DOHH2 (cell line): Measurements from ENCODE around the gene MRPL53.

ENCODE experiments used
- H3F3A ChIP-seq: fragments of 200-600 bp; sonication (generic), shearing (Covaris generic); 2 replicates; pipeline ENCODE4 v1.6.0; 2016; ENCODE audit warnings: antibody characterized with exemption, mild to moderate bottlenecking; ENCODE audit not compliant: control insufficient read depth, insufficient read depth
- H3K27ac ChIP-seq: fragments of 200-600 bp; sonication (generic); 2 replicates; pipeline ENCODE4 v1.5.1; 2014; ENCODE audit warnings: low read depth, mild to moderate bottlenecking, low read length, moderate library complexity
- H3K27me3 ChIP-seq: fragments of 200-600 bp; sonication (generic); 2 replicates; pipeline ENCODE4 v1.6.1; 2014; ENCODE audit warnings: mild to moderate bottlenecking, low read length, mixed read lengths; ENCODE audit not compliant: control insufficient read depth
- H3K36me3 ChIP-seq: fragments of 200-600 bp; sonication (generic); 2 replicates; pipeline ENCODE4 v1.6.1; 2014; ENCODE audit warnings: mild to moderate bottlenecking, low read length, moderate library complexity, mixed read lengths; ENCODE audit not compliant: control insufficient read depth
- H3K4me1 ChIP-seq: fragments of 200-600 bp; sonication (generic); 2 replicates; pipeline ENCODE4 v1.6.1; 2014; ENCODE audit warnings: mild to moderate bottlenecking, low read length, mixed read lengths; ENCODE audit not compliant: control insufficient read depth
- H3K4me2 ChIP-seq: fragments of 200-600 bp; sonication (generic); 2 replicates; pipeline ENCODE4 v1.6.0; 2014; ENCODE audit warnings: mild to moderate bottlenecking, low read length, moderate library complexity
- H3K4me3 ChIP-seq: fragments of 200-600 bp; sonication (generic); 2 replicates; pipeline ENCODE4 v1.5.1; 2014; ENCODE audit warnings: mild to moderate bottlenecking, low read length, mixed read lengths
- H3K79me2 ChIP-seq: fragments of 200-600 bp; sonication (generic); 2 replicates; pipeline ENCODE4 v1.6.1; 2014; ENCODE audit warnings: mild to moderate bottlenecking, low read length, mixed read lengths; ENCODE audit not compliant: control insufficient read depth
- H3K9me2 ChIP-seq: fragments of 200-600 bp; sonication (generic); replicated peaks from 2 replicates; pipeline ENCODE4 v1.6.1; 2014; ENCODE audit warnings: mild to moderate bottlenecking, low read length, mixed read lengths; ENCODE audit not compliant: control insufficient read depth
- H3K9me3 ChIP-seq: fragments of 200-600 bp; sonication (generic); 2 replicates; pipeline ENCODE4 v1.6.1; 2014; ENCODE audit warnings: antibody characterized with exemption, low read length, mixed read lengths; ENCODE audit not compliant: control insufficient read depth, insufficient read depth
- H4K20me1 ChIP-seq: fragments of 200-600 bp; sonication (generic); 2 replicates; pipeline ENCODE4 v1.6.0; 2014; ENCODE audit warnings: low read depth, mild to moderate bottlenecking, antibody characterized with exemption, low read length, moderate library complexity; ENCODE audit not compliant: control insufficient read depth, insufficient read depth
- CTCF ChIP-seq: fragments of 200-600 bp; sonication (generic); IDR thresholded peaks from one replicate; pipeline ENCODE4 v1.5.1; 2014; ENCODE audit warnings: antibody characterized with exemption, mild to moderate bottlenecking, low read depth, low read length; ENCODE audit not compliant: poor library complexity, severe bottlenecking
- EZH2phosphoT487 ChIP-seq: fragments of 200-600 bp; sonication (generic); IDR thresholded peaks from 2 replicates; pipeline ENCODE4 v1.6.1; 2017; ENCODE audit warnings: borderline replicate concordance, mild to moderate bottlenecking, antibody characterized with exemption, low read length, moderate library complexity, mixed read lengths

The MRPL53 gene

DNA sequence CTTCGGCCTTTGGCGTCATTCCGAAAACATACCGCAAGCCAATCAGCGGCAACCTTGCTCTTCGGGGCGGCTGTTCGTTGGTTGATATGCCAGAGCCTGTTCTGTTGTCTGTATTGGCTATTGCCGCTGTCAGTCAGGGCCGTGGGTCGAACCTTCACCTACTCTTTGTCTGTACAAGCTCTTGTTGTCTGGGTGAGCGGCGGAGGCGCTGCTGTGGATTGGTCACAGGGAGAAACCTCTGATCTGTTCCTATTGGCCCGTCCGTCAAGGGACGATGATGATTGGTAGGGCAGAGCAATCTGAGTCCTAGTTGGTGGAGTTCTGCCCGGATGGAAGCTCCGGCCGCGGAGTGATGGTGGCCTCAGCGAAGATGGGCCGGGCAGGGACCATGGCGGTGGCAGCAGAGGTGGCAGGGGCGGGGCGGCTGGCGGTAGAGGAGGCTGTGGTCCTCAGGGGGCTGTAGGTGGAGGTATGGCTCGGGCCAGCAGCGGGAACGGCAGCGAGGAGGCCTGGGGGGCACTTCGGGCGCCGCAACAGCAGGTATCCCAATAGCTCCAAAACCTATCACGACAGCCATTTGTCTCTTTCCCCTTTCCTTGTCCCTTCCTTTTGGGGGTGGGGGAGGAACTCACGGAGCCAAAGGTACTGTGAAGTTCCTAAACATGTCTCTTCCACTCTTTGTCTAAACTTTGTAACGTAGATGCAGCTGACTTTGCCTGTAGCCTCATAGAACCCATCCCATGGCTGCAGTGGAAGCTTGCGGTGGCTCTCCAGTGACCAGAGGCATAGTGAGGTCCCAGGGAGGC lies 14.1 kb downstream of the MRPL53 start, which contains the start of gene WBP1:
WBP1 (plus strand) TSS at position 307 of the 806 bp plus-strand sequence; CDS start at position 472, 165 bp downstream.
- no peaks in the 10 kb centered on the region for H4K20me1 ChIP-seq
- H3K27ac ChIP-seq, result peak within 1 kb of the TSS; percentile 90
- peaks cover 12% of the 10 kb centered on the region; the same call in 1 of the 2 replicates for H3F3A ChIP-seq
- peaks cover 37% of the 10 kb centered on the region for H3K36me3 ChIP-seq
- peaks cover 31% of the 10 kb centered on the region for H3K79me2 ChIP-seq
- H3K4me1 ChIP-seq, result peaks cover 25% of the 10 kb centered on the region
- no peaks in the 10 kb centered on the region for H3K9me2 ChIP-seq
- TF ChIP-seq EZH2phosphoT487, result no peak
- TF ChIP-seq CTCF, result no peak
- H3K4me3 ChIP-seq, result peak within 1 kb of the TSS; percentile 81
- no peaks in the 10 kb centered on the region for H3K9me3 ChIP-seq
- H3K27me3 ChIP-seq, result no peaks in the 10 kb centered on the region
- H3K4me2 ChIP-seq, result peak within 1 kb of the TSS; percentile 95

- Histone ChIP-seq H3K4me3 (peak overlapping the region; percentile 81), H3K4me2 (peak overlapping the region; percentile 95), H3K79me2 (peaks cover 27% of the 10 kb centered on the region), H3F3A (peaks cover 14% of the 10 kb centered on the region), H3K36me3 (peaks cover 30% of the 10 kb centered on the region), H4K20me1 (no peaks in the 10 kb centered on the region), H3K27me3 (no peaks in the 10 kb centered on the region), H3K9me3 (no peaks in the 10 kb centered on the region), H3K4me1 (peaks cover 31% of the 10 kb centered on the region), H3K9me2 (no peaks in the 10 kb centered on the region), H3K27ac (peak overlapping the region; percentile 90)
- TF ChIP-seq EZH2phosphoT487 (no peak), CTCF (no peak)
These were observed 14.8 kb downstream of the MRPL53 start for GRCh38 chr2:74457549-74458131.

GRCh38 chr2:74457129-74457548 lies 15.3 kb downstream of the MRPL53 start:
- H3K27me3 ChIP-seq, result no peaks in the 10 kb centered on the region
- H3K79me2 ChIP-seq, result peaks cover 27% of the 10 kb centered on the region
- H3F3A ChIP-seq, result peaks cover 18% of the 10 kb centered on the region
- H3K4me3 ChIP-seq, result peak overlapping the region; percentile 81
- H3K27ac ChIP-seq, result peak overlapping the region; percentile 90
- H4K20me1 ChIP-seq, result no peaks in the 10 kb centered on the region
- no peaks in the 10 kb centered on the region for H3K9me3 ChIP-seq
- H3K4me2 ChIP-seq, result peak overlapping the region; percentile 95
- no peaks in the 10 kb centered on the region for H3K9me2 ChIP-seq
- H3K4me1 ChIP-seq, result peaks cover 36% of the 10 kb centered on the region
- peaks cover 25% of the 10 kb centered on the region for H3K36me3 ChIP-seq
- TF ChIP-seq CTCF (no peak), EZH2phosphoT487 (no peak)
